ENCODE data around the gene PARD3.

GRCh38 chr10:34730726-34731125, 84.4 kb downstream of the PARD3 start:
- TF ChIP-seq, protein P1, sequence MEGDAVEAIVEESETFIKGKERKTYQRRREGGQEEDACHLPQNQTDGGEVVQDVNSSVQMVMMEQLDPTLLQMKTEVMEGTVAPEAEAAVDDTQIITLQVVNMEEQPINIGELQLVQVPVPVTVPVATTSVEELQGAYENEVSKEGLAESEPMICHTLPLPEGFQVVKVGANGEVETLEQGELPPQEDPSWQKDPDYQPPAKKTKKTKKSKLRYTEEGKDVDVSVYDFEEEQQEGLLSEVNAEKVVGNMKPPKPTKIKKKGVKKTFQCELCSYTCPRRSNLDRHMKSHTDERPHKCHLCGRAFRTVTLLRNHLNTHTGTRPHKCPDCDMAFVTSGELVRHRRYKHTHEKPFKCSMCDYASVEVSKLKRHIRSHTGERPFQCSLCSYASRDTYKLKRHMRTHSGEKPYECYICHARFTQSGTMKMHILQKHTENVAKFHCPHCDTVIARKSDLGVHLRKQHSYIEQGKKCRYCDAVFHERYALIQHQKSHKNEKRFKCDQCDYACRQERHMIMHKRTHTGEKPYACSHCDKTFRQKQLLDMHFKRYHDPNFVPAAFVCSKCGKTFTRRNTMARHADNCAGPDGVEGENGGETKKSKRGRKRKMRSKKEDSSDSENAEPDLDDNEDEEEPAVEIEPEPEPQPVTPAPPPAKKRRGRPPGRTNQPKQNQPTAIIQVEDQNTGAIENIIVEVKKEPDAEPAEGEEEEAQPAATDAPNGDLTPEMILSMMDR (IDR thresholded peaks at IDR 0.05), result no peak
- TF ChIP-seq POLR2A (IDR thresholded peaks at IDR 0.05) (no peak), EP300 (IDR thresholded peaks at IDR 0.05) (no peak)
